HL-60 (cell line): ENCODE results near the gene FARS2.

Experiments used
- DNase-seq, 2 experiments: peaks; one replicate each; pipeline ENCODE4 v3.0.0-alpha.2; 2010 to 2020; ENCODE audit warnings: low read depth in 1 of 2, low spot score in 1 of 2
- H3K27ac ChIP-seq: fragments of 250-450 bp; sonication (Bioruptor Pico); replicated peaks from 2 replicates; pipeline ENCODE4 v1.5.1; 2020; ENCODE audit warnings: mild to moderate bottlenecking, moderate library complexity
- H3K27me3 ChIP-seq: fragments of 250-450 bp; sonication (Bioruptor Pico); 2 replicates; pipeline ENCODE4 v1.5.1; 2021; ENCODE audit warnings: mild to moderate bottlenecking, moderate library complexity; ENCODE audit not compliant: insufficient read depth, poor library complexity, severe bottlenecking
- H3K4me3 ChIP-seq: replicated peaks from 2 replicates; pipeline ENCODE4 v1.5.1; 2011; ENCODE audit warnings: mild to moderate bottlenecking, control low read depth, low read length; ENCODE audit not compliant: insufficient read depth
- GABPA ChIP-seq: IDR thresholded peaks from 2 replicates; pipeline ENCODE4 v1.6.1; 2012; ENCODE audit warnings: low read depth
- POLR2AphosphoS5 ChIP-seq: IDR thresholded peaks from 2 replicates; pipeline ENCODE4 v1.6.1; 2012; ENCODE audit warnings: low read depth
- SPI1 ChIP-seq: IDR thresholded peaks from 2 replicates; pipeline ENCODE4 v1.6.1; 2012; ENCODE audit warnings: low read depth, mild to moderate bottlenecking, borderline replicate concordance
- TF ChIP-seq, protein P1 (sequence below): IDR thresholded peaks from one replicate; pipeline ENCODE4 v1.5.1; 2011; ENCODE audit warnings: low read length, control low read depth, inconsistent platforms; ENCODE audit not compliant: insufficient read depth
- TF ChIP-seq, protein P2 (sequence below): IDR thresholded peaks from 2 replicates; pipeline ENCODE4 v1.6.1; 2012; ENCODE audit warnings: low read depth; ENCODE audit not compliant: insufficient replicate concordance

Gene FARS2

GRCh38 chr6:5277589-5277988 lies 16.3 kb downstream of the FARS2 start:
- Histone ChIP-seq H3K4me3 (no peak overlapping the region), H3K27me3 (no peaks in the 10 kb centered on the region), H3K27ac (no peak overlapping the region)
- TF ChIP-seq POLR2AphosphoS5 (no peak), SPI1 (no peak), GABPA (no peak)
- TF ChIP-seq, protein P1, sequence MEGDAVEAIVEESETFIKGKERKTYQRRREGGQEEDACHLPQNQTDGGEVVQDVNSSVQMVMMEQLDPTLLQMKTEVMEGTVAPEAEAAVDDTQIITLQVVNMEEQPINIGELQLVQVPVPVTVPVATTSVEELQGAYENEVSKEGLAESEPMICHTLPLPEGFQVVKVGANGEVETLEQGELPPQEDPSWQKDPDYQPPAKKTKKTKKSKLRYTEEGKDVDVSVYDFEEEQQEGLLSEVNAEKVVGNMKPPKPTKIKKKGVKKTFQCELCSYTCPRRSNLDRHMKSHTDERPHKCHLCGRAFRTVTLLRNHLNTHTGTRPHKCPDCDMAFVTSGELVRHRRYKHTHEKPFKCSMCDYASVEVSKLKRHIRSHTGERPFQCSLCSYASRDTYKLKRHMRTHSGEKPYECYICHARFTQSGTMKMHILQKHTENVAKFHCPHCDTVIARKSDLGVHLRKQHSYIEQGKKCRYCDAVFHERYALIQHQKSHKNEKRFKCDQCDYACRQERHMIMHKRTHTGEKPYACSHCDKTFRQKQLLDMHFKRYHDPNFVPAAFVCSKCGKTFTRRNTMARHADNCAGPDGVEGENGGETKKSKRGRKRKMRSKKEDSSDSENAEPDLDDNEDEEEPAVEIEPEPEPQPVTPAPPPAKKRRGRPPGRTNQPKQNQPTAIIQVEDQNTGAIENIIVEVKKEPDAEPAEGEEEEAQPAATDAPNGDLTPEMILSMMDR: no peak
- DNase-seq: no peak

DNA sequence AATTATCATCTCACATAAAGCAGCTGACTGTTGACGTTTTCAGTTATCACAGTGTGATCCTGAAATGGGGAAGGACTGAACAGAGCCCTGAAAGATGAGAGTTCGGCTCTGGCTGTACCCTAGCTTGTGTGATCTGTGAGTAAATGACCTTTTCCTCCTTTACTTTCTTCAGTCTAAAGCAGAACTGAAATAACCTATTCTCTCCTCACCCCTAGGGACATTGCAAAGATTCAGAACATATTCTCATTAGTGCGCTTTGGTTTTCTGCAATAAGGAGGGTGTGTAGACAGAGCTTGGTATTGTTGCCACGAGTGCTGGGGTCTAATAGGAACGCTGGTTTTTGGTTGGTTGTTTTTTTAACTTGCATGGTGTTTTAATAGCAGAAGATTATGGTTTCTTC lies 16.7 kb downstream of the FARS2 start:
- no peak overlapping the region for H3K4me3 ChIP-seq
- TF ChIP-seq, protein P1: no peak
- TF ChIP-seq GABPA (no peak), POLR2AphosphoS5 (no peak), SPI1 (no peak)
- TF ChIP-seq, protein P2, sequence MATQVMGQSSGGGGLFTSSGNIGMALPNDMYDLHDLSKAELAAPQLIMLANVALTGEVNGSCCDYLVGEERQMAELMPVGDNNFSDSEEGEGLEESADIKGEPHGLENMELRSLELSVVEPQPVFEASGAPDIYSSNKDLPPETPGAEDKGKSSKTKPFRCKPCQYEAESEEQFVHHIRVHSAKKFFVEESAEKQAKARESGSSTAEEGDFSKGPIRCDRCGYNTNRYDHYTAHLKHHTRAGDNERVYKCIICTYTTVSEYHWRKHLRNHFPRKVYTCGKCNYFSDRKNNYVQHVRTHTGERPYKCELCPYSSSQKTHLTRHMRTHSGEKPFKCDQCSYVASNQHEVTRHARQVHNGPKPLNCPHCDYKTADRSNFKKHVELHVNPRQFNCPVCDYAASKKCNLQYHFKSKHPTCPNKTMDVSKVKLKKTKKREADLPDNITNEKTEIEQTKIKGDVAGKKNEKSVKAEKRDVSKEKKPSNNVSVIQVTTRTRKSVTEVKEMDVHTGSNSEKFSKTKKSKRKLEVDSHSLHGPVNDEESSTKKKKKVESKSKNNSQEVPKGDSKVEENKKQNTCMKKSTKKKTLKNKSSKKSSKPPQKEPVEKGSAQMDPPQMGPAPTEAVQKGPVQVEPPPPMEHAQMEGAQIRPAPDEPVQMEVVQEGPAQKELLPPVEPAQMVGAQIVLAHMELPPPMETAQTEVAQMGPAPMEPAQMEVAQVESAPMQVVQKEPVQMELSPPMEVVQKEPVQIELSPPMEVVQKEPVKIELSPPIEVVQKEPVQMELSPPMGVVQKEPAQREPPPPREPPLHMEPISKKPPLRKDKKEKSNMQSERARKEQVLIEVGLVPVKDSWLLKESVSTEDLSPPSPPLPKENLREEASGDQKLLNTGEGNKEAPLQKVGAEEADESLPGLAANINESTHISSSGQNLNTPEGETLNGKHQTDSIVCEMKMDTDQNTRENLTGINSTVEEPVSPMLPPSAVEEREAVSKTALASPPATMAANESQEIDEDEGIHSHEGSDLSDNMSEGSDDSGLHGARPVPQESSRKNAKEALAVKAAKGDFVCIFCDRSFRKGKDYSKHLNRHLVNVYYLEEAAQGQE: no peak
- no peak for DNase-seq
- H3K27me3 ChIP-seq: no peaks in the 10 kb centered on the region
- no peak overlapping the region for H3K27ac ChIP-seq

- Histone ChIP-seq H3K4me3 (no peak overlapping the region), H3K27ac (no peak overlapping the region), H3K27me3 (no peaks in the 10 kb centered on the region)
- DNase-seq: no peak
- TF ChIP-seq GABPA: no peak
- no peak for TF ChIP-seq POLR2AphosphoS5
- TF ChIP-seq SPI1: no peak
- TF ChIP-seq, protein P1: no peak
- TF ChIP-seq, protein P2: no peak
These were observed 17.3 kb downstream of the FARS2 start for GRCh38 chr6:5278565-5279120.

- TF ChIP-seq SPI1 (no peak), GABPA (no peak), POLR2AphosphoS5 (no peak)
- TF ChIP-seq, protein P2: no peak
- TF ChIP-seq, protein P1: no peak
- Histone ChIP-seq H3K27ac (peak overlapping the region; percentile 74), H3K4me3 (no peak overlapping the region), H3K27me3 (no peaks in the 10 kb centered on the region)
- no peak for DNase-seq
These were observed 18.6 kb downstream of the FARS2 start for GRCh38 chr6:5279891-5280338.
